HG02610 (cell line): ENCODE data around the gene ACSBG1.

Source experiments
- ATAC-seq: cut with Tn5 transposase; IDR thresholded peaks from one replicate; pipeline ENCODE4 v1.9.1; 2021; ENCODE audit warnings: mild to moderate bottlenecking, moderate library complexity; ENCODE audit not compliant: unreplicated experiment

Gene ACSBG1

GRCh38 chr15:78224023-78224411 lies 10.3 kb downstream of the ACSBG1 start:
- ATAC-seq: no peak

DNA sequence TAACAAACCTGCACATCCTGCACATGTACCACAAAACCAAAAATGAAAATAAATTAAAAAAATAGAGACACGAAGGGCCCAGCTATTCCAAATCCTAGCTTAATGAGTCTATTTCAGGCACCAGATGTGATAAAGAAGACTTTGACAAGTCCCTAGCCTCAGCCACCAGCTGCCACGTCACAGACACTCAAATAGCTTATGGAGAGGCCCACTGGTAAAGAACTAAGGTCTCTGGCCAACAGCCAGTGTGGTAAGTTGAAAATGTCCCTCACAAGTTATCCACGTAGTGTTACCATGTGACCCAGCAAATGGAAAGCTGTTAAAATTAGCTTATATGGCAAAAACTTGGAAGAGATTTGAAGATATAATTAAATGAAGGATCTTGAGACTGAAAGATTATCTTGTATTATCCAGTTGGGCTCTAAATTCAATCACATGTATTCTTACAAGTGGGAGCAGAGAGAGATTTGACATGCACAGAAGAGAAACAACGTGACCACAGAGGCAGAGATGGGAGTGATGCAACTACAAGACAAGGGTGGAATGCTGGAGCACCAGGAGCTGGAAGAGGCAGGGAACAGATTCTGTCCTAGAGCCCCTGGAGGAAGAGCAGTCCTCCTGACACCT lies 10.9 kb downstream of the ACSBG1 start:
- no peak for ATAC-seq

GRCh38 chr15:78222745-78223395 lies 11.5 kb downstream of the ACSBG1 start:
- ATAC-seq: no peak

GRCh38 chr15:78220713-78221112 lies 13.7 kb downstream of the ACSBG1 start:
- ATAC-seq: no peak

- no peak for ATAC-seq
These were observed 17.9 kb downstream of the ACSBG1 start for GRCh38 chr15:78216276-78217104.

DNA sequence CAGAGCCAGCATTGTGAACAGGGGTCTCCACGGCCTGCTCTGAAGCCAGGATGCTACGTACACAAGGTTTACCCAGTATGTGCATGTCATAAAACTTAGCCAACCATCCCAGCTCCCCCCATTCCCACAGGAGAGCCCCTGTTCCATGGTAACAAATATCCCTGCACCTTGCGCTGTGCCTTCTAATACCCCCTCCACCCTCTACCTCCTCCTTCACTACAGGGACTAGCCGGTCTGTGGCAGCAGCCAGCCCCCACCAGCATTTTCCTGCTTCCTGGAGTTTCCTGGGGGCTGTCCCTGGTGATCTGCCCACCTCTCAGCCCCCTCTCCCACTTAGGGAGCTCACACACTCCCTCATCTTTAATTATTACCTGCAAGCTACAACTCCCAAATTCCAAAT lies 20.4 kb downstream of the ACSBG1 start:
- no peak for ATAC-seq

DNA sequence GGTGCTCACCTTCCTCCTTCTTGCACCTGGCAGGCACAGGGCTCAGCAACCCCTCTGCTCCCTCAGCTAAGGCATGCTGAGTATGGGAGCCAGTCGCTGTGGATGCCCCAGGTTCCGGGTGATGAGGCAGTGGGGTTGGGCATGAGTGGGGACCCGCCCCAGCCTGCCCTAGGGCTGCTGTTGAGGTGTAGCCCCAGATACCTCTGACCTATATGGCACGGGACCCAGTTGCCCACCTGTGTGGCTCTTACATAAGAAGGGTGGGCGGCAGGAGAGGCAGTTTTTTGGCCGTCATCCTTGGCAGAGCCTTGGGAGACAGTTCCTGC lies 21.0 kb downstream of the ACSBG1 start:
- ATAC-seq: no peak

DNA sequence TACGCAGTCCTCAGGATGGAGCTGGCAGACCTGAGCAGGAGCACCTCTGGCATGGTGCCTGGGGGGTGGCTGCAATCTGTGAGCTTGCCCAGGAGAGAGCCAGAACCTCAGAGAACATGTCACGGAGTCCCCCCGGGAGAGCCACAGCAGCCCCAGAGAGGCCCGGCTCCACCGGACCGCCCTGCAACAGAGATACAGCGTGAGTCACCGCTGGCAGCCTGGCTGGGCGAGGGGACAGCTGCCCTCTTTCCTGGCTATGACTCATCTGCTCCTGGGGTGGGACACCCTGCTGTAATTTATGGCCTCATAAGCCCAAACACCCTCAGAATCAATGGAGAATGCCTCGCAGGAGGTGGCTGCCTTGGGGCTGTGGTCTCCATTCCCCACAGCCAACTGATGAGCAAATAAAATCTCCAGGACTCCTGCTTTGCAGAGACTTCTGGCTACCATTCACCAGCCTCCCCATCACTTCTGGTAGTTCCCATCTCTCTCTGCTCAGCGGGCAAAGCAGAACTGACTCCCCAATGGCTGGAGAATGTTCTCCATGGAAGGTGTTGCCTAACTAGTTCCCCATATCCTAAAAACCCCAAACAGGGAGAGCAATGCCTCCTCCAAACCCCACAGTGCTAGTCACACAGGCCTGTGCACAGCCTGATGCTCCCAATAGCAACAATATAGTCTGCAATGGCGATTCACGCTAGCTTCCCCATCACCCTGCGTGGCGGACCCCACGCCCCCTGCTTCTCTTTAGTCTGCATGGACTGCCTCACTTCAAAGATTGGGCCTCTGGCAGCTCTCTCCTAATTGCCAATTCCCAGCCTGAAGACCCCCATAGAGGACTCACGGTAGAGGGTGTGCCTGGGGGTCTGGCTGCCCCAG lies 21.6 kb downstream of the ACSBG1 start:
- ATAC-seq: no peak

GRCh38 chr15:78212008-78212407 lies 22.4 kb downstream of the ACSBG1 start:
- ATAC-seq: no peak

GRCh38 chr15:78211189-78211921 lies 23.0 kb downstream of the ACSBG1 start:
- no peak for ATAC-seq

DNA sequence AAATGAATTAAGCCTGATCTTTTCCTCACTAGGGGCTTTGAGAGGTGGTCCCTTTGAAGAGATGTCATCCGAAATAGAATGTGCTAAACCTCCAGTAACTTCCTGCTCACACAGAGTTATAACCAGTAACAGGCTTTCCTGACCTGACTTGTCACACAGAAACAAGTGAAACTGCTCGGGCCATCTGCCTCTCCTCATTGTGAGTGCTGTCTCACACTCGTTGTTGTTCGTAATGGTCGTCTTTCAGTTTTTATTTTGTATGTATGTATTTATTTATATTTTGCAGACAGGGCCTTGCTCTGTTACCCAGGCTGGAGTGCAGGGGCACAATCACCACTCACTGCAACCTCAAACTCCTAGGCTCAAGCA lies 24.0 kb downstream of the ACSBG1 start:
- ATAC-seq: no peak

DNA sequence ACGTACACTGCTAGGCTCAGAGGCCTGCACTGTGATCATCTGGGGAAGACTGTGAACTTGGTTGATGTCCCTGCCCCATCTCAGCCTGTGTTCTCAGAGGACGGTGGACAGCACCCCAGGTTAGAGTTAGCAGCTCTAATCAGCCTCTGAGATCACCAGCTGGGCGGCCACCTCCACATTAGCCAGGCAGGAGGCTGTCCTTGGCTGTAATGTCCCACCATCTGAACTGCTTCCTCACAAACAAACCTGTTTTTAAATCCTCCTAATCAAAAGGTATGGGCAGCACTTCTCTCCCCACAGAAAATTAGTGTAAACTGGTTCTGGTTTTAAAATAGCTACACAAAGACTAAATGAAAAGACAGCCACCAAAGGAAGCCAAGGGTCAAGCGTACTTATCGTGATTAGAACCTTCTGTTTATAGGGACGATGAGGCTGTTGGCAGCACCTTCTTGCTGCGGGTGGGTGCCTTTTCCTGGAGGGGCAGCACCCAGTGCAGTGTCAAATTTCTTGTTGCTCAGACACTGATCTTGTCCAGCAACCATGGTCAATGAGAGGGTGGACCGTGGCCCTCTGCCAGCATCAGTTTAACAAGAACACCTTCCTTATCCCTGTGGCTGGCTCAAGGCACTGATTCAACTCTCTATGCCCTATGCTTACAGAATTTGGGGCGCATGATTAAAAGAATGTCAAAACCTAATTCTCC lies 24.6 kb downstream of the ACSBG1 start:
- no peak for ATAC-seq

DNA sequence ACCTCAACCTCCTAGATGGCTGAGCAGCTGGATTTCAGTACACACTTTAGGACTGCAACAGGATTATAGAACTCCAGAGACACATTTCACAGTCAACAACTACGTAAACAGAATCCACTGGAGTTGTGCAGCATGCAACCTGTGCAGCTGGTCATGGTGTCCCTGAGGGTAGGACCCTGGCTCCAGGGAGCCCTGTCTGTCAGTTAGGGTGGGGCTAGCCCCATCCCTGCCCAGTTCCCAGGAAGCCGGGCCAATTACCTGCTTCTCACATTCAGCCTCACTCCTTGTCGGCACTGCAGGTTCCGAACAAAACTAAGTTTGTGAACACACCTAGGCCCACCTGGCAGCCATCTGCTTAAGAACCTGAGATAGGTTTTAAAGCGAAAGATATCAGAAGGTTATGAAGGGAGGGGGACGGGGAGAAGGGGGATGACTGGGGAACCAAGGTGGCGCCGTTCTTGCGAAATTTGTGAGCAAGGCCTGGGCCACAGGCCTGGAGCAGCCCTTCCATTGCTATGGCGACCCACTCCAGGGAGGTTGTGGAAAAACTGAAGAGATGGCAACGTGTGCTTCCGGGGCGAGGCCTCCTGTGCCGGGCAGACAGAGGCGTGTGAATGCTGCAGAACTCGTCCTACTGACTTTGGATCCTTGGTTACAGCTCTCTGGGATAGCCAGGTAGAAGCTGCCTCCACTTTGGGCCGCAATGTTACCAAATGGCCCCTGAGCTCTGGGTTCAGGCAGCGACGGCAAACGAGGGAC lies 25.3 kb downstream of the ACSBG1 start:
- ATAC-seq: no peak

DNA sequence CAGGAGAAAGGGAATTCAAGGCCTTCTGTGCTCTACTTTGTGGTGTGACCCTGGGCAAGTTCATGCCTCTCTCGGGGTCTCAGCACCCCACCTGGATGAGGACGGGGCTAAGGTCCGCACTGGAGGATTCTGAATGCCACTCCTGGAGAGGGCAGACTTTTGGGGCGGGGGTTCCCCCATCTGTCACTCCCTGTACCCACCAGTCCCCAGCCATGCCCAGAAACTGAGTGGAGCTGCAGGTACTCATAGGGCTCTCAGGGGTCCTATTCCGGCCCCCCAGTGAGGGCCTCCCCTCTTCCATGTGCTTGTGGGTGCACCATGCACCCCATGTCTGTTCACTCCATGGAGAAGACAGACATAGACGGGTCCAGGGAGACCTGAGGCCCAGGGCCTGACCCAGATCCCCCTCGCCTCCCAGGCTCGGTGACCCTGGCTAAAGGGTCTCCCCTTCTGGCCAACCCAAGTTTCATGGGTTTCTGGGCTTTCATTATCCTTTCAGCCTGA lies 26.0 kb downstream of the ACSBG1 start:
- ATAC-seq: no peak

- no peak for ATAC-seq
These were observed 26.6 kb downstream of the ACSBG1 start for GRCh38 chr15:78207641-78208340.

DNA sequence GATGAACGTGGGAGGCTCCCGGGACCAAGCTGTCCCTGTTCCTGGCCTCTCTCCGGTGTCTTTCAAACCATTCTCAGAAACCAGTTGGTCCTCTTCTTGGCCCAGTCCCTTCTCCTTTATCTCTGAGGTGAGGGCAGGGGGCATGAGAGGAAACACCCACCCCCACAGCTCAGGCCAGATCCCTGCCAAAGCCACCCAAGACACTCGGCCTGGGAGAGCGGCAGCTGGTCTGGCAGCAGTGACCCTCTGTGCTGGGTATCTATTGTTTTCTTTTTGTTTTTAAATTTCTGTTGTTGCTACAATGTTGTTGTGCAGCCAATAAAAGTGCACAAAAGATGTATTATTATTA lies 27.3 kb downstream of the ACSBG1 start:
- ATAC-seq: no peak

DNA sequence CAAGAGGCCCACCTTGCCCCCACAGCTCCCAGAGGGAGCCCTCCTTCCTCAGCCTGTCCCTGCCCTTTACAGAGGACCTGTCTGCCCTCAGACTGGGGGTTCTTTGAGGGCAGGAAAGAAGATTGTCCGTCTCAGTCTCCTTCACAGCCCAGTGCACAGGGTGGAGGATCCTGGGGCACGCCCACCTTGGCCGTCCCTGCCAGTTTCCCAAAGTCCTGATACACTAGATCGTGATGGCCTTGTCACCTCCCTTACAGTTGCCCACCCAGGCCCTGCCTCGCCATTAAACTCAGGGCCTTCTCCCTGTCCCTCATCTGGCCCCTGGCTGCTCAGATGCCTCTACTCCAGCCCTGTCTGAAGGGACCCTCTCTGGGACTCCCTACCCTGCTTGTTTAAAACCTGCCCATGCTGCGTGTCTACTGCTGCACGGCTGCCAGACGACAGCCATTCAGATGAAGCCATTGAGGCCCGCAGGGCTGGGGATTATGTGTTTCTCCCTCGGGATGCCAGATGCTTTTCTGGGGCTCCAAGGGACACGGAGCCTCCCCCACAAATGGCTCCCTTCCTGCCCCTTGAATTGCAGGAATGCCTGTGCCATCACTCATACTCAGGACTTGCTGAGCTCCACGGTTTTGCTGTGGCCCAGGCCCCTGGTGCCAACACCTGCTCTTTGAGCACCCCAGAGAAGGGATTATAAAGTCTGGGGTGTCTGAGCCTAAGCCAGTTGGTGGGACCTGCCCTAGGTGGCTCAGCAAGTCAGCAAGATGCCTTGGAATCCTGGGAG lies 27.8 kb downstream of the ACSBG1 start:
- ATAC-seq: no peak

- no peak for ATAC-seq
These were observed 28.5 kb downstream of the ACSBG1 start for GRCh38 chr15:78205856-78206255.
